Measurements from ENCODE around the gene ISG20.

DNA sequence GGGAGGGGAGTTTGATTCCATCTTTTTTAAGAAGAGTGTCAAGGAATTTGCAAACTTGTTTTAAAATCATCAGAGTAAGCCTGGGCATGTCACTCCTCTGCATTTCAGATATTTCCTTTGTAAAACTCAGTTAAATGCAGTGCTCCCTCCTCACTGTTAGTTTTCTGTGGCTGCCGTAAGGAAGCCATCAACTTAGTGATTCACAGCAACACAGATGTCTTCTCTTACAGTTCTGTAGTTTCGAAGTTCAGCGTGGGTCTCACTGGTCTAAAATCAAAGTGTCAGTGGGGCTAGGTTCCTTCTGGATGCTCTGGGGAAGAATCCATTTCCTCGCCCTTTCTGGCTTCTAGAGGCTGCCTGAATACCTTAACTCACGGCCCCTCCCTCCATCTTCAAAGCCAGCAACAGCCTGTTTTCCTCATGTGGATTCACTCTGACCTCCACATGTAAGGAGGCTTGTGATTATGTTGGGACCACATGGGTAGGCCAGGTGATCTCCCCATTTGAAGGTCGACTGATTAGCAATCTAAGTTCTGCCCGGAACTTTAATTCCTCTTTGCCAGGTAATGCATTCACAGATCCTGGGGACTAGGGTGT lies 12.4 kb downstream of the ISG20 start:
- no peak for TF ChIP-seq EZH2 (IDR thresholded peaks at IDR 0.05; ENCODE audit: borderline replicate concordance)
- no peak for TF ChIP-seq EZH2phosphoT487 (IDR thresholded peaks at IDR 0.05; ENCODE audit: low read depth, severe bottlenecking, unreplicated experiment)
- TF ChIP-seq, protein P1, sequence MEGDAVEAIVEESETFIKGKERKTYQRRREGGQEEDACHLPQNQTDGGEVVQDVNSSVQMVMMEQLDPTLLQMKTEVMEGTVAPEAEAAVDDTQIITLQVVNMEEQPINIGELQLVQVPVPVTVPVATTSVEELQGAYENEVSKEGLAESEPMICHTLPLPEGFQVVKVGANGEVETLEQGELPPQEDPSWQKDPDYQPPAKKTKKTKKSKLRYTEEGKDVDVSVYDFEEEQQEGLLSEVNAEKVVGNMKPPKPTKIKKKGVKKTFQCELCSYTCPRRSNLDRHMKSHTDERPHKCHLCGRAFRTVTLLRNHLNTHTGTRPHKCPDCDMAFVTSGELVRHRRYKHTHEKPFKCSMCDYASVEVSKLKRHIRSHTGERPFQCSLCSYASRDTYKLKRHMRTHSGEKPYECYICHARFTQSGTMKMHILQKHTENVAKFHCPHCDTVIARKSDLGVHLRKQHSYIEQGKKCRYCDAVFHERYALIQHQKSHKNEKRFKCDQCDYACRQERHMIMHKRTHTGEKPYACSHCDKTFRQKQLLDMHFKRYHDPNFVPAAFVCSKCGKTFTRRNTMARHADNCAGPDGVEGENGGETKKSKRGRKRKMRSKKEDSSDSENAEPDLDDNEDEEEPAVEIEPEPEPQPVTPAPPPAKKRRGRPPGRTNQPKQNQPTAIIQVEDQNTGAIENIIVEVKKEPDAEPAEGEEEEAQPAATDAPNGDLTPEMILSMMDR (IDR thresholded peaks at IDR 0.05; ENCODE audit: poor library complexity): no peak

Measured in hepatocyte (in vitro differentiated cells).